Skin epidermis (tissue), 12 donors: Measurements from ENCODE around the gene KLHL3.

Experiments
- H3K27ac ChIP-seq, 21 experiments: fragments of 200-600 bp; sonication (generic) in 11 of 21; one replicate each; pipeline ENCODE4 v1.5.0; 2020; ENCODE audit warnings: mild to moderate bottlenecking in 3 of 21, inconsistent platforms in 2 of 21, moderate library complexity in 2 of 21
- H3K4me3 ChIP-seq, 7 experiments: fragments of 200-600 bp; sonication (generic) in 2 of 7; one replicate each; pipeline ENCODE4 v1.5.0; 2020; ENCODE audit warnings: inconsistent platforms in 2 of 7, mild to moderate bottlenecking in 2 of 7, moderate library complexity in 1 of 7

Gene KLHL3

DNA sequence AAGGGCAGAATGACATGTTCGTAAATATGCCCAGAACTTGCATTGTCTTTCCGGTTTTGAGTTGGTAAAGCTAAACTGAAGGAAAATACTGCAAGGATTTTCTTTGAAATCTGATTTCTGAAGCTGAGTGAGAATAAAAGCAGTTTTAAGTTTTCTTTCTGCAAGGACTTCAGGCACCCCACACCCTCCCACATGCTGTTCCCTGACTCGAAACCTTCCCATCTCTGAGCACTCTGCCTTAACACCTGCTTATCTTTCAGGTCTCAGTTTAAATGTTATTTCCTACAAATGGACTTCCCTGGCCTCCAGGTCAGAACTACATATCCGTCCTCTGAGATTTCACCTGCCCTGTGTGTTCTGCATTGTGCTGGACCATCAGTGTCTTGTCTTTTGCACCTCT is 93.8 kb downstream of the KLHL3 start:
- H3K27ac ChIP-seq: no peak overlapping the region
- no peak overlapping the region for H3K4me3 ChIP-seq

DNA sequence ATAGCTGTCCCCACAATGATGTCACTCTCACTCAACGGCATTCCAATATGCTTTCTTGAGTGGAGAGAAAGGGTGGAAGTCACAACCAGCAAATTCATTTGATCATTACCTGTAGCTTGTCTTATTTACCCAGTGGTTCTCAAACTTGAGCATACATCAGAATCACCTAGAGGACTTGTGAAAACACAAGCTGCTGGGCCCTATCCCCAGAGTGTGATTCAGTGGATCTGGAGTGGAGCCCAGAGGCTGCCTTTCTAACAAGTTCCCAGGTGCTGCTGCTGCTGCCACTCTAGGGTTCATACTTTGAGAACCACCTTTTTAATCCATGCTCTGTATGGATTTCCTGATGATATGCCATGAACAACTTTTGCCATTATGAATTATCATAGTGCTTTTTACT is 94.7 kb downstream of the KLHL3 start:
- no peak overlapping the region for H3K4me3 ChIP-seq
- H3K27ac ChIP-seq: no peak overlapping the region

DNA sequence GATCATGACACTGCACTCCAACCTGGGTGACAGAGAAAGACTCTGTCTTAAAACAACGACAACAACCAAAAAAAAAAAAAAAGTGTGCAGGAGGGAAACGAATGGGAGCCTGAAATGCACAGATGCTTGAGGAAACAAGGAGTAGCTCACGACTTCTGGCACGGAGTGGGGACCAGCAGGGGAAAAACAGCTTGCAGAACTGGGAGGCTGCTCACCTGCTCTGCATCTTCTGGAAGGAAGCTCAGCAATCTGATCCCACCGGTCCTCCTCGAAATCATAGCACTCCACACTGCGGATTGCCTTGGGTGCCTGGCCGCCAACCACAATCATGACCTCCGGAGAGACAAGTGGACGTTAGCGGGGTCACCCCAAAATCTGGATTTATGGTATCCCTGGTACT is 96.2 kb downstream of the KLHL3 start:
- no peak overlapping the region for H3K27ac ChIP-seq
- H3K4me3 ChIP-seq: no peak overlapping the region

DNA sequence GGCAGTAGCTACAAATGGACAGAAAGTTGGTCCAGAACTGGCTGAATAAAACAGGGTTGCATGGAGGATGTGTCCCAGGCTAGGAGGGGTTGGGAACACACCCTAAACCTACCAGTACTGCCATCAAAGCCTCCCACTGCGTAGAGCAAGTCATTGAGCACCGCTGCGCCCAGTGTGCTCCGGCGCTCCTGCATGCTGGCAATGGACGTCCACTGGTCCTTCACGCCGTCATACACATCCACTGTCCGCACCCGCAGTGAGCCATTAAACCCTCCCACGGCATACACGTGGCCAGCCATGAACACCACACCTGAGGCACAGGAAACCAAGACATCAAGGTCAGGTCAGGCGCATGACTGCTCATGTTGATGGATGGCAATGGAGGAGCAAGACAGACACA is 97.0 kb downstream of the KLHL3 start:
- Histone ChIP-seq H3K27ac (no peak overlapping the region), H3K4me3 (no peak overlapping the region)

DNA sequence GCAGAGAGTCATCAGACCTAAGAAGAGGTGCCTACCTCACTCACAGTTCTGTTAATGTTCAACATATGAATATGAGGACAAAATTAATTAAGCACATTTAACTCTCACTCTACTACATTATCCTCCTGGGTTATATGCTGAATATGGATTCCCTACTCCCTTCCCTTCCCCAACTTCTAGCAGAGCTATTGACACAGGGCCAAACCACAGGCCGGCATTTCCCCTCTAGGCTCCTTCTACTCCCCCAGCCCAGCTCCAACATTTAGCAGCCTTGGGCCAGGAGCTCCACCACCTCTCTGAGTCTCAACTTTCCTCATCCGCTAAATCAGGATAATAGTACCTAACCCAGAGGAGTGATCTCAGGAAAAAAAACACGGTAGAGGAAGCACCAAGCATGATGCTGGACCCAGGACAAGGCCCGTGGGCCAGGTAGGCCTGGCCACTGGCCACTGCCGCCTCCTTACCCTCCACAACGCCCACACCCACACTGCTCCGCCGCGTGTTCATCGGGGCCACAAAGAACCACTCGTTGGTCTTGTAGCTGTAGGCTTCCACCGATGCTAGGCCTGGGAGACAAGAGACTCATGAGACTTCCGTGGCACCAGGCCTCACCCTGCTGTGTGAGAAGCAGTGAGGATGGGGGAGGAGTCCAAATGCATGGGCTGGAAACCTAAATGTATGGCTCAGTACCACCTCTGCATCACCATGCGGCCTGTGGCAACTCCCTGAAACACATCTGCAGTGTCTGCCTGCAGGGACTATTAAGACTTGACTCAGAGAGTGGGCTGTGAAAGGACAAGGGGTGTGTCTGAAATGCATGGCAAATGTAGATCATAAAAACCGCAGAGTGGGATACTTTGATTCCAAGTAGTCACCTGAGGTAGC is 98.8 kb downstream of the KLHL3 start:
- no peak overlapping the region for H3K27ac ChIP-seq

DNA sequence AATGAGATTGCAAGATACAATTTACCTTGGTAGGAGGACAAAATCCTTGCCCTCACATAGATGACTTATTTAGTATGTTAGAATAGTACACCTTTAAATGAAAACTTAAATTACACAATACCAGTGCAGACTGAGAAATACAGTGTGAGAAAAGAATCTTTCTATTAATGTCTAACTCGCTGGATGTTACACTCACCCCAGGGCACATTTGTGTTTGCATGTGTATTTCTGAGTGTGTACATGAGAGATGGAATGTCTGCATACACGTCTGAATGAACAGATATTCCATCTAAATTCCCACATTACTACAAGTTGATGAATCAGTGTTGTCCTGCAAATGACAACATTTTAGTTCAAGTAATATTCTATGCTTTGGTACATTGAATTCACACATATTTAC is 99.8 kb downstream of the KLHL3 start:
- Histone ChIP-seq H3K4me3 (no peak overlapping the region), H3K27ac (no peak overlapping the region)

More for the DNA sequence above, 98.8 kb downstream of the KLHL3 start:
- H3K4me3 ChIP-seq: no peak overlapping the region

DNA sequence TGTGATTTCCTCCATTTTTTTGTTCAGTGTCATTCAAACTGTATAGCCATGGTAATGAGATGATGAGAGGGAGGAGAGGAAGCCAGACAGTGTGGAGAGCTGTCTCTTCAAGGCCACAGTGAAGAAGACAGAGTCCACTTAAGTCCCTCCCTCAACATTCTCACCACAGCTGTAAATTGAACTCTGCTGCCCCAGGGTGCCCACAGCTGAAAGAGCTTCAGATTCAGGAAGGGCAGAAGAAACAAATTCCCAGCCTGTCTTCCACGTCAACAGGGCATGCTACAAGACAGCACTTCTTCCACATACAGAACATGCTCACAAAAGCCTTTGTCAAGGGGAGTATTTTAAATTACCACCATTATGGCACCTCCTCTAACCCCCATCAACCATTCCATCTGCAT is 100.4 kb downstream of the KLHL3 start:
- H3K27ac ChIP-seq: no peak overlapping the region
- H3K4me3 ChIP-seq: no peak overlapping the region

DNA sequence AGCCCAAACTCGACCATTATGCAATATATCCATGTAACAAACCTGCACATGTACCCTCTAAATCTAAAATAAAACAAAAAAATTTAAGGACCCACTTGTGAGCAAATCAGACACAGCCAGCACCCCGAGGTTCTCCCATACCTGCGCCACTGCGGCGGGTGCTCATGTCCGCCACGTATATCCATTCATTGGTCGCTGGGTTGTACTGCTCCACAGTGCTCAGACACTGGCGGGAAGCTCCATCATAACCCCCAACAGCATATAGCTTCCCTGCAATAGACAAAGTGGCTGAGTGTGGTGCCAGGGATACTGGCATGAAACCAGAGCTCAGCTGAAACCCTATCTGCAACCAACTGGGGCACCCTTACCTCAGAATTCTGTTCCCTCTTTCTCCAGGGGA is 102.0 kb downstream of the KLHL3 start:
- no peak overlapping the region for H3K27ac ChIP-seq
- no peak overlapping the region for H3K4me3 ChIP-seq

DNA sequence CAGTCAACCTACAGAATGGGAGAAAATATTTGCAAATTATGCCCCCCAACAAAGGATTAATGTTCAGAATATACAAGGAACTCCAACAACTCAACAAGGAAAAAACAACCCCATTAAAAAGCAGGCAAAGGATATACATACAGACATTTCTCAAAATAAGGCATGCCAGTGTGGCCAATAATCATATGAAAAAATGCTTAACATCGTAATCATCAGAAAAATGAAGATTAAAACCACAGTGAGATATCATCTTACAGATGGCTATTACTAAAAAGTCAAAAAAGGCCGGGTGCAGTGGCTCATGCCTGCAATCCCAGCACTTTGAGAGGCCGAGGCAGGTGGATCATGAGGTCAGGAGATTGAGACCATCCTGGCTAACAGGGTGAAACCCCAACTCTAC is 103.2 kb downstream of the KLHL3 start:
- Histone ChIP-seq H3K27ac (no peak overlapping the region), H3K4me3 (no peak overlapping the region)

DNA sequence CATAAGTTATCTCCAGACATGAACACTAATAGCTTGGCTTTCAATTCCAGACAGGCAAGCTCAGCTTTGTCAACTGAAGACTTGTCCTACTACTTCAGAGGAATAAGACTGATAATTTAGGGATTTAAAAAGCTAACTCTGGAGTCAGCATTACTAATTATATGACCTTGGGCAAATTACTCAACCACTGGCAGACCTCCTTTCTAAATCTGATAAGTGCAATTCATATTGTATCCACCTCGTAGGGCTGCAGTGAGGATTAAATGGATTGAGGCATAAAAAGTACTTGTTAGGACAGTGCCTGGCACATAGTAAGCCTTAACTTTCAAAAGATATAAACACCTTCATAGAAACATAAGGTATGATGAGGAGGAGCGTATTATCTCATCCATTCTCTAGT is 104.4 kb downstream of the KLHL3 start:
- H3K4me3 ChIP-seq: no peak overlapping the region

DNA sequence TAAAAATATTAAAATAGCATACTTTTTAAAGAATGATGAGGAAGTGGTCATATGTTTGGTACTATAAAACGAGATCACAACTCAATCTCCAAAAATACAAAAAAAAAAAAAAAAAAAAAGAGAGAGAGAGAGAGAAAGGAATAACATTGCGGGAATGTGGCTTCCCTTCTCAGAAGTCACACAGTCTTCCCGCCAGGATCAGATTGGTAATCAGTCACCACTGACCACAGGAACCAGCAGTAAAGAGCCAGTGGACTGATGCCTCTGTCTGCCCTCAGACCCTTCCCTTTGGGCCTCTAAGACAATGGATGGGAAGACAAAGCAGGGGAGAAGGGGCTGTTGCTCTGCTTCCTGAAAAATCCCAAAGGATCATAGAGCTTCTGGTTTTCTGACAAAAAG is 104.9 kb downstream of the KLHL3 start:
- H3K27ac ChIP-seq: peak overlapping the region in 10 of 21 experiments; percentile 11 to 65 (median 38)
- H3K4me3 ChIP-seq: no peak overlapping the region

More for the DNA sequence above, 104.4 kb downstream of the KLHL3 start:
- H3K27ac ChIP-seq: peak overlapping the region in 7 of 21 experiments; percentile 11 to 65 (median 37)

DNA sequence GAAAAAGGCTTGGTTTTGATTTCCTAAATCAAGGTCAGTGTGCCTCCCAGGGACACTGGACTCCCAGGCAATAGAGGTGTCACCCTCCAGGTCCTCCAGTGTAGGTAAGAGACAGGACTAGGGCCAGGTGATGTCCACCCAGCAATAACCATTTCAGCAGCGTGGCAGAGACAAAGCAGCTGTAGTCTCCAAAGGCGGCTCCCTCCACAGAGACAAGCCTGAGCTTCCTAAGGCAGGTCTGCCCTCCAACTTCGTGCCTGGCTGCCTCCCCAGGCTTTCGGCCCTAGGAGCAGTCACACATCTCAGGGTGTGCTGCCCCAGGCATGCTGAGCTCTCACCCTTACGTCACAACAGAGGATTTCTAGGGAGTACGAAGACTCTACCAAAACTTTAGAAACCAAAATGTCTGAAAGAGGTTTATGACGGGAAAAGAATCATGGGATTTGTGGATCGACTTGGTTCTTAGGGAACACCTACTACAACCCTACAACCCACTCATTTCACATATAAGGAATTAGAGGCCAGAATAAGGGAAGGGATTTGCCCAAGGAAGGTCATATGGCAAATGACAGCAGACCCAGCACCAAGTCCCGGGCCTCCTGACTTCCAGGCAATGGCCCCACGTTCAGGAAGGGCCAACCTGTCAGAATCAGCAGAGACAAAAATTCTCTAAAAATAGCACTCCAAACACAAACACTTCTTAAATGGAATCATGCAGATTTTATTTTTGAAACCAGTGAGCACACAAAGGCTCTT is 105.5 kb downstream of the KLHL3 start:
- Histone ChIP-seq H3K4me3 (no peak overlapping the region), H3K27ac (peak overlapping the region in 13 of 21 experiments; percentile 11 to 65 (median 33))

DNA sequence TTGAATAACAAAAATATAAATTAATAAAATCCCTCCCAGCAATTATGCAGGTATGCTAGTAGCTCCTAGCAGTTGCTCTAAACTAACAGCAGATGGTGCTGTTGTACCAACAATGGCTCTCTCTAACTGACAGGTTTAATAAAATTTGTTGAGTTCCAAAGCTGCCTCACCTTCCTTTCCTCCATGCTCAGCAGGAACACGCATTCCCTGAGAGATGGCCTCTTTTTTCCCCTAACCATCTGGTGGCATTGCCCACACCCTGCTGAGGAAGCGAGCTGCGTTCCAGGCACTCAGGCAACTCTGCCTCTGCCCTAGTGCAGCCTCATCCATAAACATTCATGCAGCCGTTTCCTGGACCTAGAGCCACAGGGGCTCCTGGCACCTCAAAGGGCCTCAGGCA is 106.2 kb downstream of the KLHL3 start:
- H3K27ac ChIP-seq: peak overlapping the region in 11 of 21 experiments; percentile 11 to 65 (median 33)
- H3K4me3 ChIP-seq: no peak overlapping the region

DNA sequence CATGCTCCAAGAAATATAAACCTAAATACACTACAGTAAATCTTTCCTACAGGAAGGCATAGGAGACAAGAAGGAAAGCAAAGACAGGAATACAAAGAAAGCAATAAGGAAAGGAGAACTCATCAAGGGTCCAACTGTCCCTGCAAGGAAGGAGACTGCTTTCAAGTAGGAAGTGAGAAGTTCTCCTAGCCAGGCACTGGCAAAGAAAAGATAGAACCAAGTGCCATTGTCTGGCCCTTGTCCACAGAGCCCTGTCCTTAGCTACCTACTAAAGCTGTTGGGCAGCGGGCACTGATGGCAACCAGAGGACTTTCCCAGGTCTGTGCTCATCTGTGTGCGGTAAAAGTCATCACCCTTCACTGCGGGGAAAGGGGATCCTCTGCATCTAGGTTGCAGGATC is 108.2 kb downstream of the KLHL3 start:
- H3K4me3 ChIP-seq: no peak overlapping the region
- H3K27ac ChIP-seq: no peak overlapping the region

DNA sequence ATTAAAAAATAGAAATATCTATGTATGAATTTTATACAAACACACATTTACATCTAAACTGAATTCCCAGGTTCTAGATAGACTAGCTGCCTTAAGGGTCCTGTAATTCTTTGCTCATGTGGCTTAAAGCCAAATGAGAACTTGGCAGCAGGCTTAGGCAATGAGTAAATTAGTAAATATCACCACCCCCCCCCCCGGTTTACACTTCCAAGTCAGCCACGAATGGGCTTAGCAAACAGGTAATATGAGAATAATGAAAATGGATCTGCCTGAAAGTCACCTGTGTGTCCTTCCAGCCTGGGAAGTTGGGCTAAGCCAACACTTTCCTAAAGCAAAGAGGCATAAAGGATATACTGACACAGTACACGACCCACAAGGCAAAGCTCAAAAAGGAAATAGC is 108.6 kb downstream of the KLHL3 start:
- no peak overlapping the region for H3K27ac ChIP-seq
- H3K4me3 ChIP-seq: no peak overlapping the region

DNA sequence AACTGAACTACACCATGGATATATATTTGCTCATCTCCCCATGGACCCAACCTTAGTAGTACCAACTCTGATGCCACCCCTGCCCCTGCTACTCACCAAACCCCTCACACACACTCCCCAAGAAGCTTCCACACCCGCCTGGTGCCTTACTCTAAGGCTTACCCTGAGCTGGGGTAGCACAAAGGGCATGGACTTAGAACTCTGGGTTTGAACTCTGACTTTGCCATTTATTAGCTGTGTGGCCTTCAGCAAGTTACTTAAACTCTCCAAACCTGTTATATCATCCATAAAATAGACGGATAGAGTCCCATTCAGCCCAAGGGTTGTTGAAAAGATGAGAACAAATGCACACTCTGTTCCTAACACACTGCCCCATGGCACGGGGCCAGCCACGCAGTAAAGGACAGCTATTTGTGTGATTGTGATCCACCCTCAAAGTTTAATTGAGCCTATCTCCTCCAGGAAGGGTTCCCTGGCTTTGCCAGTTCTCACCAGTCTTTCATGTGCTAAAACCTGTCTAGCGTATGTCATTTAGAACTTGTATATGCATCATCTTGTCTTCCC is 111.0 kb downstream of the KLHL3 start:
- no peak overlapping the region for H3K4me3 ChIP-seq
- H3K27ac ChIP-seq: no peak overlapping the region

DNA sequence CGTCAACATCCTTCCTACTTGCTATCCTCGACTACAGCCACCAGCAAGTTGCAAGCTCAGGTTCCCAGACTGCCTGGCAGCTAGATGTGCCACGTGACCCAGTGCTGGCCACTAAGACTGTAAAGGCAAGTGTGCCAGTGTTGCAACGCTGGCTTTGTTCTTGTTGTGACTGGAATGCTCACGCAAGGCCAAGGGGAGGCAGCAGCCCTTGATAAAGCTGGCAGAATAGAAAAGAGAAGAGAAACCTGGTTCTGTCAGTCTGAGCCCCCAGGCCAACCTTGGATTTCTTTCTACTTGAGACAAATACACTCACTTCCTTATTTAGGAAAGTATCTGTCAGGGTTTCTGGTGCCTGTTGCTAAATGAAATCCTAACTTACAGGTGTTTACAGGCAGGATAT is 113.0 kb downstream of the KLHL3 start:
- no peak overlapping the region for H3K4me3 ChIP-seq
- H3K27ac ChIP-seq: peak overlapping the region in 7 of 21 experiments; percentile 3 to 46 (median 22)

DNA sequence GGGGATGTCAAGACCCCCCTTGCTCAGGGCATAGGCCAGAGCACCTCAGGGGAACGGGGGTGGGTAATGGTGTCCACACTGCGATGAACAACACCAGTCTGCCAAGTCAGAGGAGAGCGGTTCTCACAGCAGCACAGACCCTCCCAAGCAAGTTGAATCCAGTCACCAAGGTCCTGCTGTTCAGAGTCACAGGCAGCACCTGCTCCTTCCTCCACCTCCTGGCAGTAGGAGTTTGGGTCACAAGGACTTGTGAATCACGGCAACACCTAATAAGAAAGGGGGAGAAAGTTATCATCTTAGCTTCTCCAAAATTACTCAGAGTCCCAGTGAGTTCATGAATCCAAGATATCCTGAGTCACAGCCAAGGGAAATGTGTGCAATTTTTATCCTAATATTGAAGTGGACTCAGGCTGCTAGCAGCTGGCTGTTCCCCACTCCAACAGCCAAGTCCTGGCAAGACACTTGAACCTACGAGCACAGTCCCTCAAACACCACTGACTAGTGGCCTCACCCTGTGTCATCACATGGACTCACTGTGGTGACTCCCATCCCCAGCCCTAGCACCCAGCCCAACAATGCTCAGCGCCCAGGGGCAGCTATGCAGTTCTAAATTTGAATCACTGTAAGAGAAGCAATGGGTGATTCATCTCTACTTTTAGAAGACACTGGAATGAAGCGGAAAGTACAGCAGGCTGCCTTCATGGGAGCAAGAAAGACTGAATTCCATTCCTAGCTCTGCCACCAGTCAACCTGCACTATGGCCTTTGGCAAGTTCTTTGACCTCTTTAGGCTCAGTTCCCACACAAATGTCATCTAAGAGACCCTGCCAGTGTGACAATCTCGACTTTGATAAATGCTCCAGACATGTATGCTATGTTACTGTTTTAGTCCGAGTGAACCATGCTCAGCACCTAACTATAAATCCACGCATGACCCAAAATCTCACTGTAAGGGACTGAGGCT is 113.7 kb downstream of the KLHL3 start:
- no peak overlapping the region for H3K4me3 ChIP-seq
- peak overlapping the region in 8 of 21 experiments; percentile 3 to 67 (median 36) for H3K27ac ChIP-seq

DNA sequence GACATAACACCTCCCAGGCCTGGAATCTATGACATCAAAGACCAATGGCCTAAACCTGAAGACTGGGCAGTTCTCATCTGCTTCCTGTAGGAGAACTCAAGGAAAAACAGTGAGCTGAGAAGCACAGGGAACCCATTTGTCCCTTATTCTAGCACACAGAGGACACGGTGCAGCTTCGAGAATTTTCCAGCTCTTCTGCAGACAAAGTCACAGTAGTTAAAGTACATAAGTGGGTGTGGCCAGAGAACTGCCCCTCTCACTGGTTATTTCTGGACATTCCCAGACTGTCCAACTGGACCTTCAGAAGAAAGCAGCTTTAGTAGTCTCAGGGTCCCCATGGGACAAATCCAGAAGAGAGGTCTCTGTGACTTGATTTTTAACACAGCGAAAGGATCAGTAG is 114.6 kb downstream of the KLHL3 start:
- Histone ChIP-seq H3K4me3 (no peak overlapping the region), H3K27ac (peak overlapping the region in 3 of 21 experiments; percentile 41 to 67 (median 46))
